Astrocyte of the spinal cord (primary cell): ENCODE data around the gene SLC17A2.
A peak's percentile ranks its signal among the peaks of the same experiment; 100 is the strongest.
"Not testable (repeated sequence)": the region's sequence is repeated elsewhere in the genome, so short reads cannot be mapped to it uniquely, and the experiment has no call there.

Source experiments
- DNase-seq: peaks from one replicate; pipeline ENCODE4 v3.0.0; 2011; ENCODE audit warnings: low read depth, low spot score
- H3K4me3 ChIP-seq: 2 replicates; pipeline ENCODE4 v1.5.1; 2011; ENCODE audit warnings: low read depth, mild to moderate bottlenecking, low read length, moderate library complexity
- in situ Hi-C: cut with HindIII; loops from 2 replicates; pipeline ENCODE4 v1.10.0; 2017; ENCODE audit warnings: low sequenced_read_pairs
- TF ChIP-seq, protein P1 (sequence below): IDR thresholded peaks from 2 replicates; pipeline ENCODE4 v1.5.1; 2012; ENCODE audit warnings: low read depth, mild to moderate bottlenecking, low read length, inconsistent platforms

Gene SLC17A2

GRCh38 chr6:25934156-25934555, 3.7 kb upstream of the SLC17A2 start:
- TF ChIP-seq, protein P1, sequence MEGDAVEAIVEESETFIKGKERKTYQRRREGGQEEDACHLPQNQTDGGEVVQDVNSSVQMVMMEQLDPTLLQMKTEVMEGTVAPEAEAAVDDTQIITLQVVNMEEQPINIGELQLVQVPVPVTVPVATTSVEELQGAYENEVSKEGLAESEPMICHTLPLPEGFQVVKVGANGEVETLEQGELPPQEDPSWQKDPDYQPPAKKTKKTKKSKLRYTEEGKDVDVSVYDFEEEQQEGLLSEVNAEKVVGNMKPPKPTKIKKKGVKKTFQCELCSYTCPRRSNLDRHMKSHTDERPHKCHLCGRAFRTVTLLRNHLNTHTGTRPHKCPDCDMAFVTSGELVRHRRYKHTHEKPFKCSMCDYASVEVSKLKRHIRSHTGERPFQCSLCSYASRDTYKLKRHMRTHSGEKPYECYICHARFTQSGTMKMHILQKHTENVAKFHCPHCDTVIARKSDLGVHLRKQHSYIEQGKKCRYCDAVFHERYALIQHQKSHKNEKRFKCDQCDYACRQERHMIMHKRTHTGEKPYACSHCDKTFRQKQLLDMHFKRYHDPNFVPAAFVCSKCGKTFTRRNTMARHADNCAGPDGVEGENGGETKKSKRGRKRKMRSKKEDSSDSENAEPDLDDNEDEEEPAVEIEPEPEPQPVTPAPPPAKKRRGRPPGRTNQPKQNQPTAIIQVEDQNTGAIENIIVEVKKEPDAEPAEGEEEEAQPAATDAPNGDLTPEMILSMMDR, result no peak
- no peak for DNase-seq
- in situ Hi-C loops, result no loop called here
- H3K4me3 ChIP-seq, result no peak overlapping the region

DNA sequence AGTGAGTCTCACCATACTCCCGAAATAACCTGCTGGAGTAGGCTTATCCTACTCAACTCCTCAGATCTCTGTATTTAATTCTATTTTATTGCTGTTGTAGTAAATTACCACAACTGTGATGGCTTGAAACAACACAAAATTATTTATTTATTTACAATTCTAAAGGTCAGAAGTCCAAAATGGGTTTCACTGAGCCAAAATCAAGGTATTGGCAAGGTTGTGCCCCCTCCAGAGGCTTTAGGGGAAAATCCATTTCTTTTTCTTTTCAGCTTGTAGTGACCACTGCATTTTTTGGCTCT, 869 bp upstream of the SLC17A2 start:
- H3K4me3 ChIP-seq, result no peak overlapping the region
- TF ChIP-seq, protein P1, result no peak
- in situ Hi-C loops, result no loop called here
- DNase-seq, result no peak

GRCh38 chr6:25929785-25930184, 706 bp downstream of the SLC17A2 start:
- DNase-seq, H3K4me3 ChIP-seq, in situ Hi-C loops: not testable (repeated sequence)

DNA sequence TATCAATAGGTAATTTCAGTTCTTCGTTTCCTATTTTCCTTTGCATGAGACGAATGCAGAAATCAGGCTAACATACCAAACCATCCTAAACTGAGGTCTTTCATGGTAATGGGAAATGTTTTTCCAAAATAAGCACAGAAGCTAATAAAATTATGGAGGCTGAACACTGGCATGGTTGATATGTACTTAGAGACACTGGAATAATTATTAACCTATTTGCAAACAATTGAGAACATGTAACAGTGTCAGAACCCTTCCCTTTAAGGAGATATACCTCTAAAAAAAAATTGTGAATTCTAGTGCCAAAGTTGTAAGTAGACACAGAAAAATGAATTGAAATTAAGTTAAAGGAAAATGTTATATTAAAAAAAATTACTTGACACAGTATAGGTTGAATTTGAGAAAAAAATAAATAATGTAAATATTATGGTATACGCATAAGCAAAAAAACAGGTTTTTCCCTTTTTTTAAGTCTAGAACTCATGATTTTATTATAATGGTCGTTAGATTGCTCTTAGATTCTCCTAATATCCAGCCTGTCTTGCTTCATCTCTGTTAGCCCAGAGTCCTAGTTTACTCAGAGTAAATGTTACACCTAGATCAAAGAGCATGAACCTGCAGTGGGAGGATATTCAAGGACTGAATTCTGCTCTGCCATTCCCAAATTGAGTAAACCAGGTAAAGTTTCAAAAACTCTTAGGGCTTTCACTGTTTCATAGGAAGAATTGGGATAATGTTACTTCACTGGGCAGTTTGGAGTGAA, 1.7 kb downstream of the SLC17A2 start:
- in situ Hi-C loops, result no loop called here
- TF ChIP-seq, protein P1, result no peak
- DNase-seq, result no peak
- no peak overlapping the region for H3K4me3 ChIP-seq

DNA sequence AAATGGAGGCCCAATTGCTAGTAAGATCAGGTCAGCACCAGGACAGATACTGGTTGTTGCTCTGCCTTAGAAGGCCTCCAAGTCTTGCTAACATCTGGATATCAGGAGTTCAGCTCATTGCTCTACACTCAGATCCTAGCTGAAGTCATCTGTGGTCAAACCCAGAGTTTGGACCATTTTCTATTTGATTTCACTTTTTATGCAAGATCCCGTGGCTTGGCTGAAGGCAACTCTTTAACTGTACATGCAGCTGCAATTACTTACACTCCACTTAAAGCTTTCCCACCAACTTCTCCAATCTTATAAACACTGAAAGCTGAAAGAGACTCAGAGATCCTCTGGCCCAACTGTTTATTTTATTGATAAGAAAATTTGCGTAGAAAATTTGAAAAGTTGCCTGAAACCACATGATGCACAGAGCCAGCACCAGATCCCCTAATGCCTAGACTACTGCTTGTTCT, 2.7 kb downstream of the SLC17A2 start:
- TF ChIP-seq, protein P1, result no peak
- in situ Hi-C loops, result no loop called here
- DNase-seq, result peak; percentile 1
- no peak overlapping the region for H3K4me3 ChIP-seq

DNA sequence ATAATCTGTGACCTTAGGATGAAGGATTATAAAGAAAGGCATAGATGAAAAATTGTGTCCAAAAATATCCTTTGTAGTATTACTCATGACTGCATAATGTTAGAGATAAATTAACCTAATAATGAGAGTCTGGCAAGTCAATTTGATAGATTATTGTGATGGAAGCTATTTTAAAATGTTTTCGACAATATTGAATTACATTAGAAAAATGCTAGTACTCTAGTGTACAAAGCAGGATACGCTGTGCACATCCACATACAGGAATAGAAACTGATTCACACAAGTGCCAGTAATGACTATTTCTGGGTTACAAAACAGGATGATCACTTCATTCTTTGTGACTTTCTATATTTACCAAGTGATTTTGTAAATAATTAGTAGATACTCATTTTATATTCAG, 3.3 kb downstream of the SLC17A2 start:
- H3K4me3 ChIP-seq, result no peak overlapping the region
- in situ Hi-C loops, result no loop called here
- no peak for DNase-seq
- TF ChIP-seq, protein P1, result no peak

GRCh38 chr6:25925876-25926275, 4.6 kb downstream of the SLC17A2 start:
- in situ Hi-C loops, result no loop called here
- TF ChIP-seq, protein P1, result no peak
- H3K4me3 ChIP-seq, result no peak overlapping the region
- no peak for DNase-seq
